Hypothalamus (tissue), 51 donors: ENCODE data around the gene SLC9A7.

Source experiments
- DNase-seq, 51 donors: peaks; one replicate each; lab custom pipeline; 2025; lab: John Stamatoyannopoulos, UW

The SLC9A7 gene

GRCh38 chrX:46611658-46612362 is 147.1 kb downstream of the SLC9A7 start:
- no peak for DNase-seq

- no peak for DNase-seq
Measured at GRCh38 chrX:46610070-46610658, 148.8 kb downstream of the SLC9A7 start.

- DNase-seq = no peak
Measured at GRCh38 chrX:46607916-46608315, 151.0 kb downstream of the SLC9A7 start.

DNA sequence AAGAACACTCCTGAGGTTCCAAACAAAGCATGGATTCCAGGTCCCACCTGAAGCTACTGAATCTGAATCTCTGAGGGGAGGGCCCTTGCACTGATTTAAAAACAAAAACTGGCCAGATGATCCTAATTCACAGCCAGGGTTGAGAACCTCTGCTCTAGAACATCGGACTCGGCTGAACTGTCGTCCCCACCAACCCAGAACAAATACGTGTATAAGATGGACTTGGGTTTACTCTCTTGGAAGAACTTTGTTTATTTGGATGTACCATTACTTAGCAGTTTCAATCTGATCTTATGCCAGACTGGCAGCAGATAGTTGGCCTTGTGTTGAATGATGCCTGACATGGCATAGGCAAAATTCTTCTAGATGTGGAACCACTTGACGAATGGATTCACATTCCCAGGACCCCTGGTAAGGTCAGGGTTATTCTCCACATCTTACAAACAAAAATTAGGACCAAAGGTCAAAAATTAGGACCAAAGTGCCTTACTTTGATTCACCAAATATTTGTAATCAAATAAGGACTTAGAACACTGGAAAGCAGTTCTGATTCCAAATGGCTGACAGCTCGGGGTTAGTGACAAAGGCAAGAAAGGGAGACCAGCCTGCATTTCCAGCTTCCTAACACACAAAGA is 156.3 kb downstream of the SLC9A7 start:
- no peak for DNase-seq

DNA sequence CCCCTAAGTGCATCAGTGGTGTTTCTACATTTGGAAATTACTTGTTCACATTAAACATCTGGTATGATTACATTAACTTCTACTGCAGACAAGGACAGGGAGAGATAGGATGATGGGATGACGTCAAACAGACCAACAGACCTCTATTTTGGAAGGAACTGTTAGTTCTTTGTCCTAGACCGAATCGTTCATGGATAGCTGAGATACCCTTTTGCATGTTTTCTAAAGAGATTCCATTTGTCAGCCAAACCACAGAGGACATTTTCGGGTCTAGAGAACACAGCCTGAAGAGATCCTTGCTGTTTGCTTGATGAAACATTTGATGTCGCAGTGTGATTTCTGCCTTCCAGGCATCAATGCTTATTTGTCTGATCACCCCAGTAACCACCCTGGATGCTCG is 157.6 kb downstream of the SLC9A7 start:
- DNase-seq = no peak

DNA sequence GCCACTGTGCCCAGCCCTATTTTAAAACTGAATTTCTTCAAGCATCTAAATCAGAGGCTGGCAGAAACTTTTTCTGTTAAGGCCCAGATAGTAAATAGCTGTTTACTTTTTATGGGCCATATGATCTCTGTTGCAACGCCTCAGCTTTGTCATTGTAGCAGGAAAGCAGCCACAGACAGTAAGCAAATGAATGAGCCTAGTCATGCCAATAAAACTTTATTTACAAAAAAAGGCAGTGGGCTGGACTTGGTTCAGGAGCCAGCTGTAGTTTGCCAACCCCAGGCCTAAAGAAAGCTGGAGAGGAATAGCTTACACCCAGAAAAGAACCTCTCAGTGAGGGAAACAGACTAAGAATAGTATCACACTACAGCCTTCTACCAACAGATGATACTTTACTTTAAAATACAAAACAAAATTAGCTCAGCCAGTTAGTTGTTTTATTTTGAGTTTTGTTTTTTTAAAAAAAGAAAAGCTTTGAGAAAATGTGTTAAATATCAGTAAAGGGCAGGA is 159.8 kb downstream of the SLC9A7 start:
- DNase-seq = no peak

GRCh38 chrX:46597771-46598170 is 161.1 kb downstream of the SLC9A7 start:
- DNase-seq = no peak

GRCh38 chrX:46597208-46597607 is 161.7 kb downstream of the SLC9A7 start:
- no peak for DNase-seq

- DNase-seq = no peak
Measured at GRCh38 chrX:46595084-46595483, 163.8 kb downstream of the SLC9A7 start.

DNA sequence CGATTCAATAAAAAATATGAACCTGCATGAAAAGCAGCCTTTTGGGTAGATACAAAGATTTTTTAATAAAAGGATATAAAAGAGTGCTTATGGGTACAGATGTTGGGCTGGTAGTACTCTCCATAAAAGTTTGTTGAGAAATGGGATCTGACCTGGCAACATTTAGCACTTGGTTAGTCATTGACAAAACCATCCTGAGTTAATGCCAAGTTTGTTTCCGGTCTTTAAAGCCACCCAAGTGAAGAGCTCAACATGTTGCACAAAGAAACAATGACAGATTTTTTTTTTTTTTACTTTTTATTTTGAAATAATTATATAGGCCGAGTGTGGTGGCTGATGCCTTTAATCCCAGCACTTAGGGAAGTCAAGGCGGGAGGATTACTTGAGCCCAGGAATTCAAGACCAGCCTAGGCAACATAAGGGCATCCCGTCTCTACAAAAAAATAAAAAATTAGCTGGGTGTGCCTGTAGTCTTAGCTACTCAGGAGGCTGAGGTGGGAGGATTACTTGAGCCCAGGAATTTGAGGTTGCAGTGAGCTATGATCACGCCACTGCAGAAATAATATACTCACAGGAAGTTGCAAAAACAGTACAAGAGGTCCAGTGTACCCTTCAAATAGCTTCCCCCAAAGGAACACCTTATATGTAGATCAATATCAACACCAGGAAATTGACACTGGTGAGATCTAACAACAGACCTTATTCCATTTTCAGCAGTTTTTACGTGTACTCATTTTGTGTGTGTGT is 168.8 kb downstream of the SLC9A7 start:
- DNase-seq = no peak

GRCh38 chrX:46588263-46588662 is 170.7 kb downstream of the SLC9A7 start:
- DNase-seq = peak in 17 of 51 donors; percentile 1 to 30 (median 6)

DNA sequence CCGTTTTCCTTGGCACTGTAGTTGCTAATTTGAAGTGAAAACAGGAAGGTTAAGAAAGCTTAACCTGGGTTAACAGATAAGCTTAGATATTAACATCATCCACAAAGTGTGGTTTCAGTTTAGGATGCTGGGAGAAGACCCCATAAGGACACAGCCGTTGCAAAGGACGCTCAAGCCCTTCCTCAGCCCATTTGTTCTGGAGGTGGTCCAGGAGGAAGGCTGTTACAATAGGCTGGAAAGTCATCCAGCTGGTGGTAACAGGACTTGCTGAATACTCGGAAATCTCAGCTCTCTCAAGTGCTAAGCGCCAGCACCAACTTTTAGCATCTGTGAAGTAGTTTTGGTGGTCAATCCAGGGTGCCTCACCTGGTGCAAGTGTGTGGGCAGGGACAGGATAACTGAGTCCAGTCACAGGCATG is 171.2 kb downstream of the SLC9A7 start:
- DNase-seq = no peak

DNA sequence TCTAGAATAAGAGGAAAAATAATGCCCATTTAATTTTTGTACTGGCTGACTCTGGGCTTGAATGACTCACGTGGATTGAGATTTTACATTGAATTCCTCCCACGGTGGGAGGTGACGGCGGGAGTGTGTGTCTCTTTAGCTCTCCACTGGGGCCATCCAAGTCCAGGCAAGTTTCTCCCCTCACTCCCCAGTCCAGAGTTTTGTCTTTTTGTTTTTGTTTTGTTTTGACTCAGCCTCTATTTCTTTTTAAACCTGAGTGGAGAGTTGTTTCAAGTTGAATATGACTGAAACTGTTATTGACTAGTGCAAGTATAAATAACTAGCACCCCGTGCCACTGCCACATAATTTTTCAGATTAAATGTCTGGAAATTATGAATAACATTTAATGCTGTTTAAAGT is 171.8 kb downstream of the SLC9A7 start:
- peak in 1 of 51 donors; percentile 0 for DNase-seq

GRCh38 chrX:46584736-46585135 is 174.2 kb downstream of the SLC9A7 start:
- no peak for DNase-seq

- DNase-seq = peak in 5 of 51 donors; percentile 1 to 32 (median 5)
Measured at GRCh38 chrX:46582966-46583365, 176.0 kb downstream of the SLC9A7 start.

DNA sequence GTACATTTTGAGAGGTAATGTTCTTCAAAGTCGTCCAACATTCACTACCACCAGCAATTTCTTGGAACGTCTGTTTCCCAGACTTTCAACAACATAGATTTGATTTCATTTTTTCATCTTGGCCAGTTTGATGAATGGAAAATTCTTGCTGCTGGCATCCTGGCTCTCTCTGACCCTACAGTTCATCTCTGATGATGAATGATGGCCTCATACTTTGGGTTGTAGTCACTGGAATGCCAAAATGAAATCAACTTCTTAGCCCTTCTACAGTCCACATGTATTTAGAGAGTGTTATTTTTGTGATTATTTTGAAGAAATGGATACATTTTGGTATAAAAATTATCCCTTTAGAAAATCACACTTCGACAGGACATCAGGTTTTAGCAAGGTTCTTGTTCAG is 176.6 kb downstream of the SLC9A7 start:
- no peak for DNase-seq

- DNase-seq = no peak
Measured at GRCh38 chrX:46580613-46581012, 178.3 kb downstream of the SLC9A7 start.

DNA sequence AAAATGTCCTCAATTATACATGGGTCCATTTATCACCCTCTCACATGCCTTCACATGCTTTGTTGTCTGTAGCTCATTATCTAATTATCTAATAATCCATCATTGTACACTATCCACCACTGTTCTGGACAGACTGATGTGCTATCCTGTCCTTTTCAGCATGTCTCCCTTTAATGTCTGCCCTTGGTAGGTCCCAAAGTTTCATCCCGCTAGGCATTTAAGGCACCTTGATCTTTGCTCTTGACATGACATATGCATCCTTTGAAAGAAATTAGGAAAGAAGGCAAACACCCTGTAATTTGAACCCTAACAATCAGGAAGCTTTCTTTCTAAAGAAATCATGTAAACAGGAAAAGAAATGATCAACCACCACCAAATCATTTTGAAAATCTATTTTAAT is 179.7 kb downstream of the SLC9A7 start:
- DNase-seq = no peak

DNA sequence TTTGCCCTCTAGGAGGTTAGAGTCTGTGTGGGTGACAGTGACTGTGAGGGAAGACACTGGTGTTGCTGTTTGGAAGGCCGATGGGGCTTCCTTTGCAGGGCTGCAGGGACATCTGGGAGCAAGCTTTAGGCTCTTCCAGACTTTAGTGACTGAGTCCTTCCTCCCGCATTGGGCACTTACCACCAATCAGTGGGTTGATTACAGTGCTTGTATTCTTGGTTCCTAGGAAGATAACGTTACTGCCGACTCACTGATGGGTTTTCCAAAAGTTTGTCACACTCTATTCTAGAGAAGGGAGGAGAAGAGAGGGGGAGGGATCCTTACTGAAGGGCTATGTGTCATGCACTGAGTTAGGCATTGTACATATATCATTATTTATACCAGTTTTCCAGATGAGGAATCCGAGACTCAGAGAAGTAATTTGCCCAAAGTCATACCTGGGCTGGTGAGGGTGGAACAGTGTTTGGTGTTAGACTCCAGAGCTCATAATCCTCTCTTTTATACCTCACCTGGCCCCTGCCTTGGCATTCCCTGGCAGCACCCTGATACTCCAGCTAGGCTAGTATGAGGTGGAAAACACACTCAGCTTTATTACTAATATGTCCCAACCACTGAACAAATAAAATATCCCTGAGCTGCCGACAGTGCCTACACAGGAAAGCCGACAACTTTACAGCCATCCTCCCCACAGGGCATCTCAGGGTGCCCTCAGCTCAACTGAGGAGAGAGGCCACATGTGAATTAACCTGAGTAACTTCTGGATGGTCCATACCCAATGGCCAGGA is 181.5 kb downstream of the SLC9A7 start:
- DNase-seq = no peak

GRCh38 chrX:46576458-46576857 is 182.5 kb downstream of the SLC9A7 start:
- DNase-seq = no peak
